Measurements from ENCODE around the gene SSBP2. TPM values are rescaled to one million over a fixed set of nuclear protein-coding genes. Genes with fewer than 3 reads are reported as not detected.

SSBP2 gene
- total and polyA plus RNA-seq, 2 donors from 2014 or later, result 17.0 to 57.1 TPM

DNA sequence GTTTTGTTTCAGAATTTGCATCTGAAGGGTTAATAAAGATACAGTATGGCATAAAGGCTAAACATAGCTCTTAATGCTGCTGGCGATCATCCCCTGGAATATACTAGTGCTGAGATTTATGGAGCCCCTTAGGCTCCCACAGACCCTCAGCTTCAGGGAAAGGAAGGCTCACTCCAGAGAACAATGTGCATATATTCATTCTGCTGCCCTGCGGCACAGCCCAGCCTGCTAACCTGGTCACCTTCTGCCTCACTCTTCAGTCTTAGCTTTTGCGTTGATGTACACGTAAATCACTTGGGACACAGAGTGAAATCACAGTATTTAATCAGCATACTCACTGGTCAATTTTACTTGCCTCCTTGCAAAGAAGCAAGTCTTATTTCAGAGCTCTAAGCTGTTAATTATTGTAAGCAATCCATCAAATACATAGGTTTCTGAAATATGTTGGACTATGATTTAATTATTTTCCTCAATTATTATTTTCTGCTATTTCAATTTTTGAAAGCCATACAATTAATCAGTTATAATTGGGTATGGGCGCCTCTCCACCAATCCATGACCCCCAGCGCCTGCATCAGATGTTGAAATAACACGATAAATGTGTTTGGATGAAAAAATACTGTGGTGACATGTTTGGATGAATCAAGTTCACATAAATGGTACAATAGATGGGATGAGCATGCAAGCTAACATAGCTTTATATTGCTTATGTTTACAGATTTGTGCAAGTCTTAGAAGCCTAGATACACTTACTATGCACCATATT lies 345.6 kb downstream of the SSBP2 start:
- H3K36me3 ChIP-seq (ENCODE audit: control insufficient read depth in 2 of 3, insufficient read depth in 3 of 3, low read length in 3 of 3), result no peaks in the 10 kb centered on the region
- TF ChIP-seq, protein P1, sequence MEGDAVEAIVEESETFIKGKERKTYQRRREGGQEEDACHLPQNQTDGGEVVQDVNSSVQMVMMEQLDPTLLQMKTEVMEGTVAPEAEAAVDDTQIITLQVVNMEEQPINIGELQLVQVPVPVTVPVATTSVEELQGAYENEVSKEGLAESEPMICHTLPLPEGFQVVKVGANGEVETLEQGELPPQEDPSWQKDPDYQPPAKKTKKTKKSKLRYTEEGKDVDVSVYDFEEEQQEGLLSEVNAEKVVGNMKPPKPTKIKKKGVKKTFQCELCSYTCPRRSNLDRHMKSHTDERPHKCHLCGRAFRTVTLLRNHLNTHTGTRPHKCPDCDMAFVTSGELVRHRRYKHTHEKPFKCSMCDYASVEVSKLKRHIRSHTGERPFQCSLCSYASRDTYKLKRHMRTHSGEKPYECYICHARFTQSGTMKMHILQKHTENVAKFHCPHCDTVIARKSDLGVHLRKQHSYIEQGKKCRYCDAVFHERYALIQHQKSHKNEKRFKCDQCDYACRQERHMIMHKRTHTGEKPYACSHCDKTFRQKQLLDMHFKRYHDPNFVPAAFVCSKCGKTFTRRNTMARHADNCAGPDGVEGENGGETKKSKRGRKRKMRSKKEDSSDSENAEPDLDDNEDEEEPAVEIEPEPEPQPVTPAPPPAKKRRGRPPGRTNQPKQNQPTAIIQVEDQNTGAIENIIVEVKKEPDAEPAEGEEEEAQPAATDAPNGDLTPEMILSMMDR (IDR thresholded peaks at IDR 0.05; ENCODE audit: borderline replicate concordance, extremely low read depth, insufficient read depth), result no peak
- intact Hi-C loops (cut with DNase I), result no loop called here

DNA sequence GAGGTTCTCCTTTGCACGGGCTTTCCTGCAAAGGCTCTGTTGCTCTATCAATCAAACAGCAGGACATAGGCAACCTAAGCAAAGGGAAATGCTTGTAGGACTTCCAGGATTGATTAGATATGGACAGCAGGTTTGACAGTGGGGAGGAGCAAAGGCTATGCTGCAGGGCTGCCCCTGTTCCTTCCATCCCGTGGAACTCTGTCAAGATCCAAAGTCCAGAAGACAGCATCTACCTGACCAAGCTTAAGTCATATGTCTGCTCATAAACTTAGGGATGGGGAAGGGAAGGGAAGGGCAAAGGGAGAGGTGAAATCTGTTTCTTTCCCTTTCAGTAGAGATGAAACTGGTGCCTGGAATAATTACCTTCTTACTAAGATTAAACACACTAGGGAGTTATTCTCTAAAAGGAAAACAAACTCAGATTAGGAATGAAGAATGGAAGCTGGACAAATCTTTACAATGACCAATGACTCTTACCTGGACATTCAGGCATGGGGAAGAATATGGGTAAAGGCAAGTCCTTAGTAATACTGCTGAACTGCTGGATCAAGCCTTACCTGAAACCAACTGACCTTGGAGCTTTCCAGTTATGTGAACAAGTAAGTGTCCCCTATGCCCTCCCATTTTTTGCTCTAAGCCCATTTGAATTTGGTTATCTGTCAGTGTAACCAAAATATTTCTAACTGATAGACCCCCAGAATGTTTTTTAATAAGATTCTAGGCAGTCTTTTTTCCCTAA lies 348.5 kb downstream of the SSBP2 start:
- H3K4me3 ChIP-seq (ENCODE audit: low read length in 3 of 3), result no peak overlapping the region
- TF ChIP-seq, protein P1 (IDR thresholded peaks at IDR 0.05; ENCODE audit: borderline replicate concordance, extremely low read depth, insufficient read depth), result no peak
- H3K27me3 ChIP-seq (ENCODE audit: control insufficient read depth, insufficient read depth, low read length), result no peaks in the 10 kb centered on the region
- no peak overlapping the region for H3K27ac ChIP-seq (ENCODE audit: low read depth in 2 of 2, low read length in 2 of 2)
- no peaks in the 10 kb centered on the region for H3K9me3 ChIP-seq (ENCODE audit: control insufficient read depth in 2 of 3, insufficient read depth in 1 of 3, low read length in 3 of 3)
- no peaks in the 10 kb centered on the region for H3K36me3 ChIP-seq (ENCODE audit: control insufficient read depth in 2 of 3, insufficient read depth in 3 of 3, low read length in 3 of 3)
- H3K9ac ChIP-seq (ENCODE audit: low read length in 3 of 3), result no peak overlapping the region
- DNase-seq (no peak), FAIRE-seq (no peak)
- H3K4me1 ChIP-seq (ENCODE audit: control insufficient read depth in 2 of 3, insufficient read depth in 2 of 3, low read depth in 1 of 3, low read length in 3 of 3), result no peaks in the 10 kb centered on the region
- intact Hi-C loops (cut with DNase I), result no loop called here

More for the DNA sequence above, 345.6 kb downstream of the SSBP2 start:
- Histone ChIP-seq H3K9ac (ENCODE audit: low read length in 3 of 3) (no peak overlapping the region), H3K4me3 (ENCODE audit: low read length in 3 of 3) (no peak overlapping the region), H3K27me3 (ENCODE audit: control insufficient read depth, insufficient read depth, low read length) (no peaks in the 10 kb centered on the region), H3K4me1 (ENCODE audit: control insufficient read depth in 2 of 3, insufficient read depth in 2 of 3, low read depth in 1 of 3, low read length in 3 of 3) (peaks cover 0 to 6% (median 3%) of the 10 kb centered on the region in 3 donors), H3K9me3 (ENCODE audit: control insufficient read depth in 2 of 3, insufficient read depth in 1 of 3, low read length in 3 of 3) (no peaks in the 10 kb centered on the region), H3K27ac (ENCODE audit: low read depth in 2 of 2, low read length in 2 of 2) (no peak overlapping the region)
- DNase-seq, result no peak
- FAIRE-seq, result no peak

DNA sequence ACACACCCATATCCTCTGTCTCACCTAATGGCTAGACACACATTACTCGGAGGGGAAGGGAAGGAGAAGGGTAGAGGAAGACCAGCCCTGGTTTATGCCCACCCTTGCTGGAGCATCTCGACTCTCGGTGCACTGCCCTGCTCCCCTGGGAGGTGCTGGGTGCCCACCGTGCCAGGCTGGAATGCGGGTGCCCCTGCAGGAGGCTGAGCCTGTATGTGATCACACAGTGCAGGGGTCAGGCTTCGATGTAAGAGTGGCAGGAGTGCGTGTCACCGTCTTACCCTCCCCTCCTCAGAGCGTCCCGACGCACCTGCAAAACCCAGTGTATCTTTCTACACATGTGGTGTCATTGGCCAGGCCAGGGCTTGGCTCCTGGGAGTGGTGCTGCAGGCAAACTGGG lies 349.6 kb downstream of the SSBP2 start:
- TF ChIP-seq, protein P1 (IDR thresholded peaks at IDR 0.05; ENCODE audit: borderline replicate concordance, extremely low read depth, insufficient read depth), result no peak
- peak in 1 of 5 donors; percentile 52 for DNase-seq
- Histone ChIP-seq H3K4me3 (ENCODE audit: low read length in 3 of 3) (no peak overlapping the region), H3K36me3 (ENCODE audit: control insufficient read depth in 2 of 3, insufficient read depth in 3 of 3, low read length in 3 of 3) (no peaks in the 10 kb centered on the region), H3K27me3 (ENCODE audit: control insufficient read depth, insufficient read depth, low read length) (no peaks in the 10 kb centered on the region), H3K27ac (ENCODE audit: low read depth in 2 of 2, low read length in 2 of 2) (no peak overlapping the region), H3K4me1 (ENCODE audit: control insufficient read depth in 2 of 3, insufficient read depth in 2 of 3, low read depth in 1 of 3, low read length in 3 of 3) (no peaks in the 10 kb centered on the region), H3K9me3 (ENCODE audit: control insufficient read depth in 2 of 3, insufficient read depth in 1 of 3, low read length in 3 of 3) (no peaks in the 10 kb centered on the region), H3K9ac (ENCODE audit: low read length in 3 of 3) (no peak overlapping the region)
- no peak for FAIRE-seq
- intact Hi-C loops (cut with DNase I), result no loop called here
